DOHH2 (cell line): ENCODE results near the gene SIRT7.

Source experiments
- CTCF ChIP-seq: fragments of 200-600 bp; sonication (generic); IDR thresholded peaks from one replicate; pipeline ENCODE4 v1.5.1; 2014; ENCODE audit warnings: antibody characterized with exemption, mild to moderate bottlenecking, low read depth, low read length; ENCODE audit not compliant: poor library complexity, severe bottlenecking
- EZH2phosphoT487 ChIP-seq: fragments of 200-600 bp; sonication (generic); IDR thresholded peaks from 2 replicates; pipeline ENCODE4 v1.6.1; 2017; ENCODE audit warnings: borderline replicate concordance, mild to moderate bottlenecking, antibody characterized with exemption, low read length, moderate library complexity, mixed read lengths

- TF ChIP-seq CTCF = no peak
- no peak for TF ChIP-seq EZH2phosphoT487
Measured at GRCh38 chr17:81901167-81902022, 16.6 kb downstream of the SIRT7 start.
